Liver (tissue), 3 donors: ENCODE data around the gene TGM5.

Experiments
- EGR1 ChIP-seq, 2 donors: IDR thresholded peaks; 2 replicates each; pipeline ENCODE4 v1.6.1; 2016 to 2018; ENCODE audit warnings: antibody characterized with exemption in 2 of 2, low read depth in 2 of 2
- FOXA1 ChIP-seq: IDR thresholded peaks from 2 replicates; pipeline ENCODE4 v1.6.1; 2016; ENCODE audit warnings: antibody characterized with exemption
- GABPA ChIP-seq, 2 donors: IDR thresholded peaks in 1 of 2; conservative IDR thresholded peaks in 1 of 2; 2 replicates each; pipeline ENCODE4 v1.6.1; 2016; ENCODE audit warnings: antibody characterized with exemption in 2 of 2, mild to moderate bottlenecking in 1 of 2, moderate library complexity in 1 of 2
- HNF4G ChIP-seq: IDR thresholded peaks from 2 replicates; pipeline ENCODE4 v1.6.1; 2016; ENCODE audit warnings: antibody characterized with exemption
- JUND ChIP-seq, 2 donors: IDR thresholded peaks; 2 replicates each; pipeline ENCODE4 v1.6.1; 2016; ENCODE audit warnings: antibody characterized with exemption in 2 of 2
- RXRA ChIP-seq, 2 donors: IDR thresholded peaks; 2 replicates each; pipeline ENCODE4 v1.6.1; 2017 to 2018; ENCODE audit warnings: antibody characterized with exemption in 2 of 2, mild to moderate bottlenecking in 1 of 2
- SP1 ChIP-seq: IDR thresholded peaks from 2 replicates; pipeline ENCODE4 v1.6.1; 2018; ENCODE audit warnings: antibody characterized with exemption, mild to moderate bottlenecking
- TAF1 ChIP-seq: conservative IDR thresholded peaks from 2 replicates; pipeline ENCODE4 v1.6.1; 2016; ENCODE audit warnings: antibody characterized with exemption, mild to moderate bottlenecking
- YY1 ChIP-seq: IDR thresholded peaks from 2 replicates; pipeline ENCODE4 v1.6.1; 2016; ENCODE audit warnings: antibody characterized with exemption, mild to moderate bottlenecking
- TF ChIP-seq, protein P1 (sequence below): fragments of 150-350 bp; IDR thresholded peaks from 2 replicates; pipeline ENCODE4 v1.5.1; 2017; ENCODE audit warnings: improper control_type of control experiment, low read depth, low read length; ENCODE audit not compliant: missing input control
- TF ChIP-seq, protein P2 (sequence below): IDR thresholded peaks from 2 replicates; pipeline ENCODE4 v1.6.1; 2016; ENCODE audit warnings: antibody characterized with exemption
- donor health status: healthy.
- donor health status: healthy.

DNA sequence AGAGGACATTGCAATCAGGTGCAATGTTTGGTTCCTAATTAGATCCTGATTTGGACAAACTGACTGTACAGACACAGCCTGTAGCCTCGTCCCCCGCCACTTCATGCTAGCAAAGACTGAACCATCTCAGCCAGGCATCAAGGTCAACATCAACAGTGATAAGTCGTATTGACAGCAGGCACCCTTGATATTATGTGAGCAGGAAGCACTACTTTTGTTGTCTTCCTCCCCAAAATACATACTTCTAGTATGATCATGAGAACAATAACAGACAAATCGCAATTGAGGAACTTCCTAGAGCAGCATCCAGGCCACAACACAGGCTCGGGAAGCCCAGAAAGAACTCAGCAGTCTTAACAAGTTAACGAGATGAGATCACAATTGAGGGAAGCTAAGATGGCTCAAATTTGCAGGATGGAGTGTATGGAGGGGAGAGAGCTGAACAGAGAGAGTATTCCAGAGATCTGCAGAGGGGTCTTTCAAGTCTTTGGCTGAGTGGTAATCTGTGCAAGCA is 20.4 kb downstream of the TGM5 start:
- TF ChIP-seq SP1 (no peak), YY1 (no peak), JUND (IDR thresholded peaks at IDR 0.05) (no peak), GABPA (IDR thresholded peaks at IDR 0.05 in 1 of 2, conservative IDR thresholded peaks at IDR 0.05 in 1 of 2) (no peak), FOXA1 (no peak), HNF4G (no peak), TAF1 (no peak), EGR1 (IDR thresholded peaks at IDR 0.05; ENCODE audit: low read depth in 2 of 2) (no peak), RXRA (IDR thresholded peaks at IDR 0.05) (no peak)
- TF ChIP-seq, protein P1, sequence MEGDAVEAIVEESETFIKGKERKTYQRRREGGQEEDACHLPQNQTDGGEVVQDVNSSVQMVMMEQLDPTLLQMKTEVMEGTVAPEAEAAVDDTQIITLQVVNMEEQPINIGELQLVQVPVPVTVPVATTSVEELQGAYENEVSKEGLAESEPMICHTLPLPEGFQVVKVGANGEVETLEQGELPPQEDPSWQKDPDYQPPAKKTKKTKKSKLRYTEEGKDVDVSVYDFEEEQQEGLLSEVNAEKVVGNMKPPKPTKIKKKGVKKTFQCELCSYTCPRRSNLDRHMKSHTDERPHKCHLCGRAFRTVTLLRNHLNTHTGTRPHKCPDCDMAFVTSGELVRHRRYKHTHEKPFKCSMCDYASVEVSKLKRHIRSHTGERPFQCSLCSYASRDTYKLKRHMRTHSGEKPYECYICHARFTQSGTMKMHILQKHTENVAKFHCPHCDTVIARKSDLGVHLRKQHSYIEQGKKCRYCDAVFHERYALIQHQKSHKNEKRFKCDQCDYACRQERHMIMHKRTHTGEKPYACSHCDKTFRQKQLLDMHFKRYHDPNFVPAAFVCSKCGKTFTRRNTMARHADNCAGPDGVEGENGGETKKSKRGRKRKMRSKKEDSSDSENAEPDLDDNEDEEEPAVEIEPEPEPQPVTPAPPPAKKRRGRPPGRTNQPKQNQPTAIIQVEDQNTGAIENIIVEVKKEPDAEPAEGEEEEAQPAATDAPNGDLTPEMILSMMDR: no peak
- TF ChIP-seq, protein P2, sequence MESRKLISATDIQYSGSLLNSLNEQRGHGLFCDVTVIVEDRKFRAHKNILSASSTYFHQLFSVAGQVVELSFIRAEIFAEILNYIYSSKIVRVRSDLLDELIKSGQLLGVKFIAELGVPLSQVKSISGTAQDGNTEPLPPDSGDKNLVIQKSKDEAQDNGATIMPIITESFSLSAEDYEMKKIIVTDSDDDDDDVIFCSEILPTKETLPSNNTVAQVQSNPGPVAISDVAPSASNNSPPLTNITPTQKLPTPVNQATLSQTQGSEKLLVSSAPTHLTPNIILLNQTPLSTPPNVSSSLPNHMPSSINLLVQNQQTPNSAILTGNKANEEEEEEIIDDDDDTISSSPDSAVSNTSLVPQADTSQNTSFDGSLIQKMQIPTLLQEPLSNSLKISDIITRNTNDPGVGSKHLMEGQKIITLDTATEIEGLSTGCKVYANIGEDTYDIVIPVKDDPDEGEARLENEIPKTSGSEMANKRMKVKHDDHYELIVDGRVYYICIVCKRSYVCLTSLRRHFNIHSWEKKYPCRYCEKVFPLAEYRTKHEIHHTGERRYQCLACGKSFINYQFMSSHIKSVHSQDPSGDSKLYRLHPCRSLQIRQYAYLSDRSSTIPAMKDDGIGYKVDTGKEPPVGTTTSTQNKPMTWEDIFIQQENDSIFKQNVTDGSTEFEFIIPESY: no peak
